ENCODE results near the gene RNASE8.

- no peak for TF ChIP-seq CTCF (IDR thresholded peaks at IDR 0.05)
- no peak for TF ChIP-seq EZH2phosphoT487 (IDR thresholded peaks at IDR 0.05)
- no peak for TF ChIP-seq EZH2 (IDR thresholded peaks at IDR 0.05)
These were observed 1.3 kb downstream of the RNASE8 start for GRCh38 chr14:21058903-21059302.

All from neural progenitor cell (in vitro differentiated cells).